Cerebellar nuclear complex (tissue), 1 donor: ENCODE results near the gene ARL3.
"Not testable (repeated sequence)": the region's sequence is repeated elsewhere in the genome, so short reads cannot be mapped to it uniquely, and the experiment has no call there.

ENCODE experiments used
- DNase-seq, 2 experiments: peaks; one replicate each; lab custom pipeline; 2025; lab: John Stamatoyannopoulos, UW

Gene ARL3

DNA sequence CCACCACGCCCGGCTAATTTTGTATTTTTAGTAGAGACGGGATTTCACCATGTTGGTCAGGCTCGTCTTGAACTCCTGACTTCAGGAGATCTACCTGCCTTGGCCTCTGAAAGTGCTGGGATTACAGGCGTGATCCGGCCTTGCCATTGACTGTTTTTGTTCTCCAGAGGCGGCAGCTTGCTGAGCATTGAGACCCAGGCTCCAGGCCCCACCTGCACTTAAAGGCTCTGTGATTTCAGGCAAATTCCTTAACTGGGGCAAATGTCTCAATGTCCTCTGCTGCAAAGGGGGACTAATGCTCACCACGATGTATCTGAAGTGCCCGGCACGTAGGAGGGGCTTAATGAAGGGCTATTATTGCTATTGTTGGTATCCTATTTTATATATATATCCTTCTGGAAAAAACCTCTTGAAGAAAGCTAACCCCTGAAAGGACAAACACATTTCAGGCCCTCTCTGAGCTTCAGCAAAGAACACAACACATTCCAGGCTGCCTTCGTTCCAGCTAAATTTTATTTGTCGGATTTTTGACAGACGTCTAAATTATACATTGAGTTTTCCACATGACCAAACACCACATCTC, 40.9 kb downstream of the ARL3 start:
- DNase-seq = no peak

DNA sequence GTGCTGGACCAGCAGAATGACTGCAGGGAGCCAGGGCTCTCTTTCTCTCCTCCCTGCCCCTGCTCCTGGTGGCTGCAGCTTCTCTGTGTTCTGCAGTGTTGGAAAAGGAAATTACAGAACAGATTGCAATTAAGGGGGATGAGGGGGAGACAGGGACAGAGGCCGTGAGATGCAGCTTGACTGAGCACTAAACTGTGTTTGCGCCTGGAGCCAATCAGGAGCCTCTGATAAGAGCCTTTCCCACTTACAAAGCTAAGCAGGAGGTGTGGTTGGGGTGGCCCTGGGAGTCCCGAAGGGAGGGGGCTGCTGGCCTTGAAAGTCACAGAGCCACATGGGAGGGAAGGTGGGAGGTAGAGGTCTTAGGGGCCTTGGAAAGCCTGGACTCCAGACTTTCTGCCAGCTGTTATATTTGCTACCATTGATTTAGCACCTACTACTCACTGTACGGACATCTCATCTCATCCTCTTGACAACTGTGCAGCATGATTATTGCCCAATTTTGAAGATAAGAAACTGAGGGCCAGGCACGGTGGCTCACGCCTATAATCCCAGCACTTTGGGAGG, 43.2 kb downstream of the ARL3 start:
- DNase-seq = no peak

GRCh38 chr10:102670065-102670670, 44.0 kb downstream of the ARL3 start:
- no peak for DNase-seq

GRCh38 chr10:102669206-102670064, 44.8 kb downstream of the ARL3 start:
- DNase-seq = no peak

DNA sequence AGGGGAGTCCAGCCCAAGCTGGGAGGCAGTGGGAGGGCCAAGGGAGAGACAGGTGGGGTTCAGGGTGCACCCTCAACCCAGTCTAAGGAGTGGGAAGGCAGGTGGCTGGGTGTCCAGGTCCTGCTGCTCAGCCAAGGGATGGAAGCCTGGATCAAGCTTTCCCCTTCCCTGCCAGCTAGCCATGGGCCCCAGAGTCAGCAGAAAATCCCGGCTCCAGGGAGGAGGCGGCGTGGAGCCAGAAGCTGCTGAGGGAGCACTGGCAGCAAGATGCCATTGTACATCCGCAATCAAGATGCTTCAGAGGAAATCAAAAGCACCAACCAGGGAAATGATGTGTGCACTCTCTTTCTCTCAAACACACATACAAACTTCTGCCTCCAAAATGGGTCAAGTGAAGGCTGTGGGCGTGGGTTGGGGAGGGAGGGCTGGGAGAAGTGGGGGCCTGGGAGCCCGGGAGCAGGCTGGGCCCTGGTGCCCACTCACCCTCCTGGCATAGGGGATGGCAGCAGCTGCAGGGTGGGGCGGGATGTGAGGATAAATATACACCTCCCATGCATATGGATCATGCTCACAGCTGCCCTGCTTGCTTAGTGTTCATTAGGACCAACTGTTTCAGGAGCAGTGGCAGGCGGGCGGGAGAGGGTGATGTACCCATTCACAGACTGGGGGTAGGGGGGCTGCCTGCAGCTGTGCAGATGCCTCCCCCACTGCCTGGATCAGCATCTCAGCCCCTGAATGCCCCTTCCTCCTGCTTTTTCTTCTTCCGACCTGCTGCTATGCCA, 45.7 kb downstream of the ARL3 start:
- DNase-seq = no peak

DNA sequence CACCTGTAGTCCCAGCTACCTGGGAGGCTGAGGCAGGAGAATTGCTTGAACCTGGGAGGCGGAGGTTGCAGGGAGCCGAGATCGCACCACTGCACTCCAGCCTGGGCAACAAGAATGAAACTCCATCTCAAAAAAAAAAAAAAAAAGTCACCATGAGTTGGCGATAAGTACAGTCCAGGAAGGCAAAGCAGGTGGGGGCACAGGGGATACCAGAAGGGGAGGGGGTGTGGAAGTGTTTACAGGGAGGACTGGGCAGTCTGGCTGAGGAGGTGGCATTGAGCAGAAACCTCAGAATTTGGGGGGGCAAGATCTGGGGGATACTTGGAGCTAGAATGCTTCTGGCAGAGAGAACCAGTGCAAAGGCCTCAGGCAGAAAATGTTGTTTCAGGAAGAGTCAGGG, 46.8 kb downstream of the ARL3 start:
- not testable (repeated sequence) for DNase-seq

DNA sequence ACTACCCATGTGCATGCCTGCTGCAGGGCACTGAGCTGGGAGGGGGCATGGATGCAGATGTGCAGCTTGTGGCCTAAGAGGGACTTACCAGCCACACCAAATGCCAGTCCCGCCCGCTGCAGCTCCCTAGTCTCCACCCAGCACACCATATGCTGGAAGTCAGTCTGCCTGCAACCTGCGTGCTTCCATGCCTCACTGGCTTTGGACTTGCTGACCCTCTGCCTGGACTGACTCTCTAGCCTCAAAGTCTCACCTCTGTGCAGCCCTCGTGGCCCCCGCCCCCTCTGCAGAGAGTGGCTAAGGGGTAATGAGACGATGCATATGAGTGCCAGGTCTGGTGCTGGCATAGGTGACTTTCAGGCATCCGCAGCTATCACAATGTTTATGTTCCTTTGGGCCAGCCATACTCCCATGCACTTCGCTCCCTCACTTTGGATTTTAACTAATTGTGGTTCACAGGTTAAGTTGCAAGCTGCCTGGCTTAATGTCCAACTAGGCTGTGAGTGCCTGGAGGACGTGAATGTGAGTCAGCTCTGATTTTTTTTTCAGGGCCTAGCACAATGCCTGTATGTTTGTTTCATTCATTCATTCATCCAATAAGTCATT, 48.2 kb downstream of the ARL3 start:
- DNase-seq = no peak

DNA sequence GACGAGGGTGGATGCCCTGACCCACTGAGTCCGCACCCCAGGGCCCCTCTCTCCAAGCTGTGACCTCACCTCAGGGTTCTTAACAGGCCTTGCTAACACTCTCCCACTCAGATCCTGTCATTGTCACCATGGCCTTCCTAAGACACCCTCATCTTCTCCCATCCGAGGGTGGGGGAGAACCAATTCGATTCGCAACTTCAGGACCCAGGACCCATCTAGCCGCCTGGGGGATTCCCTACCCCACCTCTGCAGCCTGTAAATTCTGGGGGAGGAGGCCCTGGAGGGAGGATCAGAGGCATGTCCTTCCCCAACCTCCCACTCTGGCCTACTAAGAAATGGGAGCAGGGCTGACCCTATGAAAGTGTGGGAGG, 52.6 kb downstream of the ARL3 start:
- DNase-seq = no peak

DNA sequence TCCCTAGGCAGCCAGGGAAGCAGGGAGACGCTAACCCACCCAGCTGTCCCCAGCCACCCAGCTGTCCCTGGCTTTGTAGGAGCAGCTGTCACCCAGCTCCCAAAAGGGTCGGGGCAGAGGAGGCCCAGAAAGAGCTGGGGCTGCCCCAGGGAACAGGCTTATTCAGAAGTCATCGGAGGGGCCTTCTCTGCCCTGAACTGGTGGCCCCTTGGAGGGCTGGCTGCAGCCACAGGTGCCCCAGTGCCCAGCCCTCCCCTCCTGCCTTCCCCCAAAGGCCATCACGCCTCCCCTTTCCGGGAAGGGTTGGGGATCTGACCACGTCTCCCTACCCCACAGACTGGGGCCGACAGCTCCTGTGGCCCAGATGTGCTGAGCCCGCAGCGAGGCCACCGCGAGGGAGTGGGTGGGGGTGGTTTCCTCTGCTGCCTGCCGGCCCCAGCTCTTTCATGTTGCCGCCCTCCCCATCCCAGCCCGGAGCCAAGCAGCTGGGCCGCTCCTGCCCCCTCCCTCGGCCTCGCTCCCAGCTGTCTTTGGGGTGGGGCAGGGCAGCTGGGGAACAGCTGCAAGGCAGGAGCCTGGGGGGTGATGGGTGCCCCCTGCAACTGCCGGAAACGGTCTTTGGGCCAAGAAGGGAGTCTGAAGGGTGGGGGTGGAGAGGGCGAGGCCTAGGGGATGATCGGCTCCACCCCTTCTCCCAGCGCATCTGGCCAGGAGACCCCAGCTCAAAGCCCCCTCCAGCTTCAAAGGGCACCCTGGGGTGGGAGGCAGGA, 53.1 kb downstream of the ARL3 start:
- DNase-seq = no peak

GRCh38 chr10:102658802-102659201, 55.4 kb downstream of the ARL3 start:
- no peak for DNase-seq

- DNase-seq = no peak
These were observed 56.0 kb downstream of the ARL3 start for GRCh38 chr10:102657984-102658724.

DNA sequence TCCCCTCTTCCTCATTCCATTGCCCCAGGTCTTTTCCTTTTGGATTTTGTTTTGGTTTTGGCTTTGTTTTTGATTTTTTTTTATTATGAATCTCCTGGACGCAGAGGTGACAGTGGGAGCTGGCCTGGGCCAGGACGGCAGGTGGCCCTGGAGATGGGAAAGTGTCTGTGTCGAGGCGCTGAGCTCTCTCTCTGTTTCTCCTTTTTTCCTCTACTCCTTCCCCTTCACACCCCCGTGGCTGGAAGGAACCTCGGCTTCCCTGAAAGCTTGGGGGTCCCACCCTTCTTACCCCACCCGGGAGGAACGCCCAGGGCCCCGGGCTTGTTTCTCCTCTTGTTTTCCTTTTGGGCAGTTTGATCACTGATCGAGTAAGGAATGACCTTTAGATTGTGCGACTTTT, 56.7 kb downstream of the ARL3 start:
- DNase-seq = no peak

GRCh38 chr10:102656791-102657371, 57.3 kb downstream of the ARL3 start:
- no peak for DNase-seq

GRCh38 chr10:102656026-102656425, 58.2 kb downstream of the ARL3 start:
- no peak for DNase-seq

DNA sequence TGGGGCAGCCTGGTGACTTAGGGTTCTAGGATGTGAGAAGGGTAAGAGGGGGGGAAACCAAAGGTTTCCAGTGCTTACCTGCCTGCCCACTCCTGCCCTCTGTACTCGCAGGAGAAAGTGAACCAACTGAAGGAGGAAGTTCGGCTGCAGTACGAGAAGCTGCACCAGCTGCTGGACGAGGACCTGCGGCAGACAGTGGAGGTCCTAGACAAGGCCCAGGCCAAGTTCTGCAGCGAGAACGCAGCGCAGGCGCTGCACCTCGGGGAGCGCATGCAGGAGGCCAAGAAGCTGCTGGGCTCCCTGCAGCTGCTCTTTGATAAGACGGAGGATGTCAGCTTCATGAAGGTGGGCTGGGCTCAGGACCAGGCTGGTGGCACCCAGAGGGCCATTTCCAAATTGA, 59.2 kb downstream of the ARL3 start:
- DNase-seq = no peak

- no peak for DNase-seq
These were observed 59.6 kb downstream of the ARL3 start for GRCh38 chr10:102654566-102654965.

DNA sequence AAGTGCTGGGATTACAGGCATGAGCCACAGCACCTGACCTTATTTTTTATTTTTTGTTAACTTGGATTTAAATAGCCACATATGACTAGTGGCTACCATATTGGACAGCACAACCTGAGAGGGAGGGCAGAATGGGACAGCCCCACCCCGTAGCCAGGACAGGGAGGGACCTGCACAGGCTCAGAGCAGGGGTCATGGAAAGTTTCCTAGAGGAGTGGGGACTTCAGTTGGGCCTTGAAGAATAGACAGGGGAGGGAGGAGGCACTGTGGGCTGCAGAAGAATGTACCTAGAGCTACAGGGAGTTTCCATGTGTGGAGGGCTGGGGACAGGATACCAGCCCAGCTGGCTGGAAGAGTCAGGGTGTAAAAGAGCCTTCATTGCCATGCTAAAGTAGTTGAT, 61.1 kb downstream of the ARL3 start:
- no peak for DNase-seq

GRCh38 chr10:102652170-102652916, 61.9 kb downstream of the ARL3 start:
- no peak for DNase-seq
